ENCODE results near the gene PGBD2. TPM values are rescaled to one million over a fixed set of nuclear protein-coding genes. Genes with fewer than 3 reads are reported as not detected.

The PGBD2 gene
- total and polyA plus RNA-seq, 2 of the 13 experiments (the other 11 are each of a cell fraction or from before 2014, with no cell fraction given): 6.0 to 7.4 TPM

GRCh38 chr1:248862998-248863881 lies 42.8 kb upstream of the PGBD2 start (continued):
- TF ChIP-seq POGZ (CRISPR knock-in tag; IDR thresholded peaks at IDR 0.05) (no peak), SAP130 (CRISPR knock-in tag; IDR thresholded peaks at IDR 0.05; ENCODE audit: low read depth) (peak; percentile 38), ZNF616 (CRISPR knock-in tag; IDR thresholded peaks at IDR 0.05; ENCODE audit: low read depth) (no peak), ZNF383 (CRISPR knock-in tag; IDR thresholded peaks at IDR 0.05; ENCODE audit: borderline replicate concordance) (no peak), STAG1 (CRISPR knock-in tag; IDR thresholded peaks at IDR 0.05) (peak; percentile 1; the same call in 1 of the 2 replicates), CBX2 (IDR thresholded peaks at IDR 0.05; ENCODE audit: low read depth, low read length) (no peak), CBX2 (CRISPR knock-in tag; IDR thresholded peaks at IDR 0.05; ENCODE audit: low read depth) (no peak), FOXP1 (IDR thresholded peaks at IDR 0.05) (no peak), FOXP1 (CRISPR knock-in tag; IDR thresholded peaks at IDR 0.05) (no peak), SRSF4 (IDR thresholded peaks at IDR 0.05; ENCODE audit: low read depth, low read length, poor library complexity, severe bottlenecking) (no peak), ZNF646 (CRISPR knock-in tag; IDR thresholded peaks at IDR 0.05) (no peak), KAT7 (CRISPR knock-in tag; IDR thresholded peaks at IDR 0.05; ENCODE audit: borderline replicate concordance) (no peak), ZNF709 (CRISPR knock-in tag; IDR thresholded peaks at IDR 0.05) (peak; percentile 68; the same call in 1 of the 2 replicates), ZMYM4 (CRISPR knock-in tag; IDR thresholded peaks at IDR 0.05) (peak; percentile 73; the same call in 1 of the 2 replicates), ZMYM2 (CRISPR knock-in tag; IDR thresholded peaks at IDR 0.05) (0 out of 2 replicates have a peak, but pooled peaks have one; percentile 23), PHF20 (CRISPR knock-in tag; IDR thresholded peaks at IDR 0.05) (peak; percentile 36; the same call in 1 of the 2 replicates), ZNF563 (CRISPR knock-in tag; IDR thresholded peaks at IDR 0.05) (no peak; the same call in 1 of the 2 replicates), EEA1 (CRISPR knock-in tag; IDR thresholded peaks at IDR 0.05; ENCODE audit: borderline replicate concordance) (no peak; the same call in 1 of the 2 replicates), ZSCAN25 (CRISPR knock-in tag; IDR thresholded peaks at IDR 0.05) (0 out of 2 replicates have a peak, but pooled peaks have one; percentile 35), ZNF879 (CRISPR knock-in tag; IDR thresholded peaks at IDR 0.05) (no peak), NR3C1 (CRISPR knock-in tag; IDR thresholded peaks at IDR 0.05) (no peak), HOMEZ (CRISPR knock-in tag; IDR thresholded peaks at IDR 0.05; ENCODE audit: low read depth) (no peak), PAWR (CRISPR knock-in tag; IDR thresholded peaks at IDR 0.05; ENCODE audit: borderline replicate concordance) (0 out of 2 replicates have a peak, but pooled peaks have one; percentile 82), ZFP90 (CRISPR knock-in tag; IDR thresholded peaks at IDR 0.05; ENCODE audit: borderline replicate concordance) (peak; percentile 69; the same call in 1 of the 2 replicates)

Data from HepG2 (cell line).